Stimulated activated CD4-positive, alpha-beta T cell treated with anti-CD3 and anti-CD28 coated beads, Interleukin-12 subunit alpha, Interleukin-12 subunit beta, amount 100 ng/mL, for 24 hours (primary cell): Measurements from ENCODE around the gene FRYL.
A peak's percentile ranks its signal among the peaks of the same experiment; 100 is the strongest.
"Not testable (repeated sequence)": the region's sequence is repeated elsewhere in the genome, so short reads cannot be mapped to it uniquely, and the experiment has no call there.

Experiments used
- DNase-seq, 2 experiments: peaks; one replicate each; pipeline ENCODE4 v3.0.0-alpha.2; 2020; ENCODE audit warnings: low read depth in 2 of 2

Gene FRYL

GRCh38 chr4:48785302-48785701 is 5.2 kb upstream of the FRYL start:
- no peak for DNase-seq

- no peak for DNase-seq
These were observed 1.9 kb upstream of the FRYL start for GRCh38 chr4:48781968-48782367.

GRCh38 chr4:48780865-48781214 is 761 bp upstream of the FRYL start:
- peak; percentile 21 to 24 for DNase-seq

GRCh38 chr4:48779095-48779997 is 733 bp downstream of the FRYL start:
- peak; percentile 40 to 43 for DNase-seq

GRCh38 chr4:48778431-48779094 is 1.5 kb downstream of the FRYL start:
- no peak for DNase-seq

GRCh38 chr4:48777739-48778138 is 2.3 kb downstream of the FRYL start:
- no peak for DNase-seq

GRCh38 chr4:48774760-48775710 is 5.0 kb downstream of the FRYL start:
- no peak for DNase-seq

GRCh38 chr4:48772556-48772955 is 7.5 kb downstream of the FRYL start:
- DNase-seq: no peak

- DNase-seq: no peak
These were observed 12.8 kb downstream of the FRYL start for GRCh38 chr4:48767055-48767929.

- no peak for DNase-seq
These were observed 13.8 kb downstream of the FRYL start for GRCh38 chr4:48766131-48766792.

- no peak for DNase-seq
These were observed 17.7 kb downstream of the FRYL start for GRCh38 chr4:48762408-48762807.

- DNase-seq: no peak
These were observed 18.8 kb downstream of the FRYL start for GRCh38 chr4:48761286-48761685.

GRCh38 chr4:48758703-48759102 is 21.4 kb downstream of the FRYL start:
- DNase-seq: not testable (repeated sequence)

GRCh38 chr4:48756689-48757220 is 23.3 kb downstream of the FRYL start:
- DNase-seq: no peak

- DNase-seq: no peak
These were observed 24.8 kb downstream of the FRYL start for GRCh38 chr4:48755281-48755680.

- no peak for DNase-seq
These were observed 26.9 kb downstream of the FRYL start for GRCh38 chr4:48753159-48753558.

- no peak for DNase-seq
These were observed 27.4 kb downstream of the FRYL start for GRCh38 chr4:48752726-48753125.

- DNase-seq: no peak
These were observed 27.8 kb downstream of the FRYL start for GRCh38 chr4:48752246-48752645.

GRCh38 chr4:48748949-48749596 is 31.0 kb downstream of the FRYL start:
- no peak for DNase-seq
